RWPE1 (cell line): ENCODE results near the gene VASH2.
A peak's percentile ranks its signal among the peaks of the same experiment; 100 is the strongest.
"Not testable (repeated sequence)": the region's sequence is repeated elsewhere in the genome, so short reads cannot be mapped to it uniquely, and the experiment has no call there.

Source experiments
- CTCF ChIA-PET: fragments of 350-600 bp; sonication (Branson Sonifier 250); formaldehyde crosslinking; extraction: SDS; loops from one replicate; lab custom pipeline; 2021; lab: Yijun Ruan, JAX
- POLR2A ChIA-PET: fragments of 400-600 bp; formaldehyde crosslinking; extraction: SDS; loops from one replicate; lab custom pipeline; 2020; ENCODE audit warnings: antibody characterized with exemption; ENCODE audit not compliant: low non-redundant PET; lab: Yijun Ruan, JAX
- DNase-seq: peaks from one replicate; pipeline ENCODE4 v3.0.0; 2012; ENCODE audit warnings: low spot score
- H3K27ac ChIP-seq: fragments of 450-650 bp; 2 replicates; pipeline ENCODE4 v1.5.1; 2017
- TF ChIP-seq, protein P1 (sequence below): fragments of 450-650 bp; conservative IDR thresholded peaks from 2 replicates; pipeline ENCODE4 v1.5.1; 2017; ENCODE audit warnings: low read depth, mild to moderate bottlenecking

Gene VASH2

DNA sequence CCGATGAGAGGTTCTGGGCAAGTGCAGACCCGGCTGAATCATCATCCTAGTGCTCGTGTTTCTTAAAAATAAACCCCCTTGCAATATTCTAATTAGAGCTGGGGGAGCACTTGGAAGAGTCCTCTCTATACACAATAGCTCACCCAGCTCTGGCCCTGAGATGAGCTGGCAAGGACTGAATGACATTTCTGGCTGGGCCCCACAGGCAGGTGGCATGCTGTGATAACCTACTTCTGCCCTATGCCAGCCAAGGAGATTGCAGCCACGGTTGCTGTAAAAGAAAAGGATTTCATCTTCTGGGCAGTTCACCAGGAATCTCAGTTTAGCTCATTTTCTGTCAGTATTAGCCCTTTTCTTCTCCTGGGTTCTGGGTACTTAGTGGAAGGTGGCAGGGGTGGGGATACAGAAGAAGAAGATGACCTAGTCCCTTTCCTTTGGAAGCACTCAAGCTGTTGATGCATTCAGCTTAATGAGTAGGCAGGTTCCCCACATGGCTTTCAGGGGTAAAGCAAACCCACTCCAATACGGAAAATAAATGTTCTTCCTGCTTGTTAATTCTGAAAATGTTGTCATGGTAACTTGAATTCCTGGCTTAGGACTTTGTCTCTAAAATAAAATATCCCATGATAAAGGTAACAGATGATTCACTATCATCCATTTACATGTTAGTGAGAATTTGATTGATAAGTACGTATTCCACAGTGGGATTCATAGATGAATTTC is 32.2 kb downstream of the VASH2 start:
- H3K27ac ChIP-seq = no peak overlapping the region
- DNase-seq = no peak
- TF ChIP-seq, protein P1, sequence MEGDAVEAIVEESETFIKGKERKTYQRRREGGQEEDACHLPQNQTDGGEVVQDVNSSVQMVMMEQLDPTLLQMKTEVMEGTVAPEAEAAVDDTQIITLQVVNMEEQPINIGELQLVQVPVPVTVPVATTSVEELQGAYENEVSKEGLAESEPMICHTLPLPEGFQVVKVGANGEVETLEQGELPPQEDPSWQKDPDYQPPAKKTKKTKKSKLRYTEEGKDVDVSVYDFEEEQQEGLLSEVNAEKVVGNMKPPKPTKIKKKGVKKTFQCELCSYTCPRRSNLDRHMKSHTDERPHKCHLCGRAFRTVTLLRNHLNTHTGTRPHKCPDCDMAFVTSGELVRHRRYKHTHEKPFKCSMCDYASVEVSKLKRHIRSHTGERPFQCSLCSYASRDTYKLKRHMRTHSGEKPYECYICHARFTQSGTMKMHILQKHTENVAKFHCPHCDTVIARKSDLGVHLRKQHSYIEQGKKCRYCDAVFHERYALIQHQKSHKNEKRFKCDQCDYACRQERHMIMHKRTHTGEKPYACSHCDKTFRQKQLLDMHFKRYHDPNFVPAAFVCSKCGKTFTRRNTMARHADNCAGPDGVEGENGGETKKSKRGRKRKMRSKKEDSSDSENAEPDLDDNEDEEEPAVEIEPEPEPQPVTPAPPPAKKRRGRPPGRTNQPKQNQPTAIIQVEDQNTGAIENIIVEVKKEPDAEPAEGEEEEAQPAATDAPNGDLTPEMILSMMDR = no peak
- ChIA-PET POLR2A (no interaction called here), CTCF (interaction anchor here (0.5 to 0.6 kb wide), 3 partner anchors 54 to 1660 kb away, joined by 3 to 5 read pairs (median 4); no protein-coding TSS in a partner anchor)

DNA sequence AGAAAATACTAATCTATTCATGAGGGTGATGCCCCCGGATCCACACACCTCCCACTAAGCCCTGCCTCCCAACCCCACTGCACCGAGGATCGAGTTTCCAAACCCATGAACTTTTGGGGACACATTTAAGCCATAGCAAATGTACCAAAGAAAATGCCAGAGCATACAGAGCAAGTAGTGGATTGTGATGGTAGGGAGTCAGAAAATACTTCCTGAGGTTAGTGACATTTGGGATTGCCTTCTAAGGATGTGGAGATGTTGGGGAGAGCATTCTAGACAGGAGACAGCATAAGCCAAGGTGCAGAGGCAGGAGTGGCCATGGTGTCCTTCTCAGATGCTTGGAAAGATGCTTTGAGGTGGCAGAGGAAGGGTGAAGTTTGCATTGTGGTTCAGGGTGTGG is 33.1 kb downstream of the VASH2 start:
- H3K27ac ChIP-seq = no peak overlapping the region
- no peak for DNase-seq
- TF ChIP-seq, protein P1 = no peak
- ChIA-PET POLR2A (no interaction called here), CTCF (no interaction called here)

DNA sequence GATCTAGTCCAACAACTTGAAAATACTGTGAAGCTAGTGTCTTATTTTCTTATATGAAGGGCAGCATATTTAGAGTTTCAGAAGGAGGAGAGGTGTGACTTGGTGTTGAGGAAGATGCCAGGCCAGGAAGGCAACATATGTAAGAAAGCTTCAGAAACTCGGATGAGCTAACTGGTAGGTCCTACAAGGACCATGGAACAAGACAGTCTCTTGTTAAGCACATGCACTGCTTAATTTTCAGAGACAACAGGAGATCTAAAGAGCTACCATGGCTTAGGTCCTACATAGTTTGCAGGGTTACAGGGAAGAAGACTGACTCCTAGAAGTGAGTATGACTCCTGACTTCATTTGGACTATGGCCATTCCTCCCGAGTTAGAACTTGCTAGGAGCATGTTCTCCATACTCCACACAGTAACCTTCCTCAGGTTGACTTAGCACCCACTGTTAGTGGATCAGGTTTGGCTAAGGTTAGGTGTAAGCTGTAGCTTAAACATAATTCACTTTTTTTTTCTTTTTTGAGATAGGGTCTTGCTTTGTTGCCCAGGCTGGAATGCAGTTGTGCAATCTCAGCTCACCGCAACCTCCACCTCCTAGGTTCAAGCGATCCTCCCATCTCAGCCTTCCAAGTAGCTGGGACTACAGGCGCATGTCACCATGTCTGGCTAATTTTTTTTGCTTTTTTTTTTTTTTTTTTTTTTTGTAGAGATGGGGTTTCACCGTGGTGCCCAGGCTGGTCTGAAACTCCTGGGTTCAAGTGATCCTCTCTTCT is 34.4 kb downstream of the VASH2 start:
- ChIA-PET CTCF (interaction anchor here (1.0 kb wide), 1 partner anchor 203 kb away, joined by 3 read pairs; no protein-coding TSS in a partner anchor), POLR2A (no interaction called here)
- no peak overlapping the region for H3K27ac ChIP-seq
- DNase-seq = no peak
- TF ChIP-seq, protein P1 = no peak

DNA sequence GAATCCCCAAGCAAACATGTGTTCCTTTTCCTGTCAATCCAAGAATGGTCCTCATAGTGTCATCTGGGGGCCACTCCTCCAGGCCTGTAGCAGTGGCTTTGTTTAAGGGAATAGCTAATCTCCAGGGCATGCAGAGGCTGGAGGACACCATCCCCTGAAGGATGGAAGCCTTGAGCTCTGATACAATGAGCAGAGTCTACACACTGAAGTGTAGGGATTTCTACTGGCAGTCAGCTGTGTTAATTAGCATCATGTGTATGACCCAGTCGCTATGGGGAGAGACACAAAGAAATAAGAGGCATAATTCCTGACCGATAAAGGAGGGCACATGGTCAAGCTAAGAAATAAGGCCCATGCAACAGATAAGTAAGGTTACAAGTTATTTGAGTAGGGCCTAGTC is 36.2 kb downstream of the VASH2 start:
- CTCF ChIA-PET = interaction anchor here (0.6 kb wide), 1 partner anchor 85 kb away, joined by 5 read pairs; no protein-coding TSS in a partner anchor
- POLR2A ChIA-PET = no interaction called here
- TF ChIP-seq, protein P1 = no peak
- DNase-seq = no peak
- no peak overlapping the region for H3K27ac ChIP-seq

DNA sequence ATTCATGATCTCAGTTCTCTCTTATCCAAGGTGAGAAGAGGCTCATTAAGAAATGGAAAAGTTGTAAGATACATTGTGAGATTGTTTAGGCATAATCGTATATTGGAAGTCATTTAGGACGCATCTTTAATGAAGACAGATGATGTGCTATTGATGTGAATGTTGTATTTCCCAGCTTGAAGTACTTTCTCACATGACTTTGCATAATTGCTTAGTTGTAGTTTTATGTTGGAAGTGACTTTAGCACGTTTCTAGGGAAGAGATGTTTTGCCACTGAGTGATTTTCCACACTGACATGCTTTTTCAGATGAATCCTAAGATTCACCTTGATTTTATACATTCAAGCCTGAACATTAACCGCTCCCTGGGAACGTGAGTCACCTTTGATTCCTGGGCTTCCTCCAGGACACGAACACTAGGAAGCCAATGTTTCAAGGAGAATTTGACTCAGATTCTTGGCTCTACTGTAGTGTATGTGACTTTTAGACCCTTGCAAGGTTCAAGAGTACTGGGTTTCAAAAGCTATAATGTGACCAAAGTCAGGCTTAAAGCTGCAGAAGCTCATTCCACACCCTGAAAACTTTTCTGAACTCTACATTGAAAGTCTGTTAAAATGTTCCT is 37.5 kb downstream of the VASH2 start:
- ChIA-PET POLR2A (no interaction called here), CTCF (interaction anchor here (0.9 to 1.1 kb wide), 2 partner anchors 20 to 538 kb away, joined by 3 read pairs; no protein-coding TSS in a partner anchor)
- H3K27ac ChIP-seq = no peak overlapping the region; the same call in 1 of the 2 replicates
- TF ChIP-seq, protein P1 = no peak
- peak; percentile 36 for DNase-seq

DNA sequence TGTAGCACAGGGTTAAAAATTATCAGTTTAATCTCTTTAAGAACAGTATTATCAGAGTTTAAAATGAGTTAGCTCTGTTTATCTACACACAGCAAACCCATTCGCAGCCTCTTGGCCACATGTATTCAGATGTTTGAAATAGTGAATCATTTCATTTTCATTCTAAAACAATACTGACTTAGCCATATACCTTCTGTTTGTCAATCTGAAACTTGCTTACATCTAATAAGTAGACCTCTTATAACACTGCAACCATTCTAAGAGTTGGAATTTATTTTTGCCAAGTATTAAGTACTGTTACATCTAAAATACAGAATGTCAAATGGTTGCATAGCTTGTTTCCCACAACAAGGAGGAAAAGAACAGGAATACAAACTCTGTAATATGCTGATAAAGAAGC is 39.9 kb downstream of the VASH2 start:
- TF ChIP-seq, protein P1 = no peak
- H3K27ac ChIP-seq = no peak overlapping the region
- CTCF ChIA-PET = no interaction called here
- no peak for DNase-seq
- POLR2A ChIA-PET = no interaction called here

DNA sequence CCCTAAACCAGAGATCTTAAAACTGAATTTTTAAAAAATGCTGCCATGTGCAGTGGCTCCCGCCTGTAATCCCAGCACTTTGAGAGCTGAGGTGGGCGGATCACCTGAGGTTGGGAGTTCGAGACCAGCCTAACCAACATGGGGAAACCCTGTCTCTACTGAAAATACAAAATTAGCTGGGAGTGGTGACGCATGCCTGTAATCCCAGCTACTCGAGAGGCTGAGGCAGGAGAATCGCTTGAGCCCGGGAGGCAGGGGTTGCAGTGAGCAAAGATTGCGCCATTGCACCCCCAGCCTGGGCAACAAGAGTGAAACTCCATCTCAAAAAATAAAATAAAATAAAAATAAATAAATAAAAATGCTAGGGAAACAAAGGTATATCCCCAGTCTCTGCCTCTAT is 43.6 kb downstream of the VASH2 start:
- DNase-seq, POLR2A ChIA-PET, H3K27ac ChIP-seq: not testable (repeated sequence)
- CTCF ChIA-PET = interaction anchor here (0.7 to 1.3 kb wide), 4 partner anchors 43 to 445 kb away, joined by 3 to 5 read pairs (median 4); no protein-coding TSS in a partner anchor
